Liver (tissue), 9 donors: ENCODE measurements around the gene GJD3. TPM values are rescaled to one million over a fixed set of nuclear protein-coding genes. Genes with fewer than 3 reads are reported as not detected.
A peak's percentile ranks its signal among the peaks of the same experiment; 100 is the strongest.

Experiments
- DNase-seq: peaks from one replicate; pipeline ENCODE4 v3.0.0-alpha.2; 2017; ENCODE audit warnings: low spot score
- H3K27ac ChIP-seq, 2 donors: one replicate each; pipeline ENCODE4 v1.7.0; 2013; ENCODE audit warnings: inconsistent platforms in 2 of 2, low read length in 2 of 2, control low read depth in 1 of 2, low read depth in 1 of 2, mild to moderate bottlenecking in 1 of 2
- H3K27me3 ChIP-seq, 4 donors: one replicate each; pipeline versions ENCODE4 v1.6.1 to v1.7.0; 2013; ENCODE audit warnings: low read length in 3 of 4, inconsistent platforms in 1 of 4, mild to moderate bottlenecking in 1 of 4, moderate library complexity in 1 of 4; ENCODE audit not compliant: control insufficient read depth in 4 of 4, insufficient read depth in 4 of 4
- H3K36me3 ChIP-seq, 4 donors: one replicate each; pipeline versions ENCODE4 v1.6.1 to v1.7.0; 2013; ENCODE audit warnings: low read length in 3 of 4, mild to moderate bottlenecking in 3 of 4, low read depth in 1 of 4, moderate library complexity in 1 of 4; ENCODE audit not compliant: control insufficient read depth in 4 of 4, insufficient read depth in 3 of 4
- H3K4me1 ChIP-seq, 4 donors: one replicate each; pipeline versions ENCODE4 v1.6.1 to v1.7.0; 2013; ENCODE audit warnings: low read length in 3 of 4, mild to moderate bottlenecking in 3 of 4, moderate library complexity in 1 of 4; ENCODE audit not compliant: control insufficient read depth in 4 of 4, insufficient read depth in 4 of 4
- H3K4me3 ChIP-seq, 3 donors: one replicate each; pipeline versions ENCODE4 v1.6.1 to v1.7.0; 2013; ENCODE audit warnings: low read length in 3 of 3, control low read depth in 1 of 3, low read depth in 1 of 3, mild to moderate bottlenecking in 1 of 3
- H3K9ac ChIP-seq, 2 donors: one replicate each; pipeline ENCODE4 v1.7.0; 2013; ENCODE audit warnings: low read length in 2 of 2, mild to moderate bottlenecking in 2 of 2, moderate library complexity in 2 of 2, control low read depth in 1 of 2, low read depth in 1 of 2
- H3K9me3 ChIP-seq, 4 donors: one replicate each; pipeline versions ENCODE4 v1.6.1 to v1.7.0; 2013; ENCODE audit warnings: low read length in 3 of 4; ENCODE audit not compliant: control insufficient read depth in 4 of 4
- CTCF ChIP-seq: fragments of 150-350 bp; IDR thresholded peaks from 2 replicates; pipeline ENCODE4 v1.5.1; 2017; ENCODE audit warnings: improper control_type of control experiment, low read depth, low read length; ENCODE audit not compliant: missing input control
- EGR1 ChIP-seq, 2 donors: IDR thresholded peaks; 2 replicates each; pipeline ENCODE4 v1.6.1; 2016 to 2018; ENCODE audit warnings: antibody characterized with exemption in 2 of 2, low read depth in 2 of 2
- FOXA1 ChIP-seq: IDR thresholded peaks from 2 replicates; pipeline ENCODE4 v1.6.1; 2016; ENCODE audit warnings: antibody characterized with exemption
- HNF4A ChIP-seq, 2 donors: conservative IDR thresholded peaks; 2 replicates each; pipeline ENCODE4 v1.6.1; 2016; ENCODE audit warnings: antibody characterized with exemption in 2 of 2, mild to moderate bottlenecking in 2 of 2
- HNF4G ChIP-seq: IDR thresholded peaks from 2 replicates; pipeline ENCODE4 v1.6.1; 2016; ENCODE audit warnings: antibody characterized with exemption
- JUND ChIP-seq, 2 donors: IDR thresholded peaks; 2 replicates each; pipeline ENCODE4 v1.6.1; 2016; ENCODE audit warnings: antibody characterized with exemption in 2 of 2
- MAX ChIP-seq: IDR thresholded peaks from 2 replicates; pipeline ENCODE4 v1.6.1; 2016; ENCODE audit warnings: antibody characterized with exemption
- NR2F2 ChIP-seq: IDR thresholded peaks from 2 replicates; pipeline ENCODE4 v1.6.1; 2016; ENCODE audit warnings: antibody characterized with exemption
- RXRA ChIP-seq, 2 donors: IDR thresholded peaks; 2 replicates each; pipeline ENCODE4 v1.6.1; 2017 to 2018; ENCODE audit warnings: antibody characterized with exemption in 2 of 2, mild to moderate bottlenecking in 1 of 2
- SP1 ChIP-seq: IDR thresholded peaks from 2 replicates; pipeline ENCODE4 v1.6.1; 2018; ENCODE audit warnings: antibody characterized with exemption, mild to moderate bottlenecking
- TAF1 ChIP-seq: conservative IDR thresholded peaks from 2 replicates; pipeline ENCODE4 v1.6.1; 2016; ENCODE audit warnings: antibody characterized with exemption, mild to moderate bottlenecking
- ZBTB33 ChIP-seq: IDR thresholded peaks from 2 replicates; pipeline ENCODE4 v1.6.1; 2016; ENCODE audit warnings: antibody characterized with exemption
- WGBS: extraction: QIAGEN DNeasy Blood & Tissue Kit; methylation state at CpG from one replicate; pipeline ENCODE4 v1.1.7; 2013; 5-methylcytosine and 5-hydroxymethylcytosine counted together
- polyA plus RNA-seq, 2 donors: library from polyadenylated mRNA; stranded (reverse) in 1 of 2; unstranded in 1 of 2; fragments of 200-250 nt in 1 of 2; fragments of >200 nt in 1 of 2; fragmentation: Nextera tagmentation in 1 of 2; extraction: Ambion mirVana in 1 of 2; gene quantifications; one replicate each; pipeline versions ENCODE4 v1.2.1 to v1.2.3, GENCODE V29; 2013 to 2015
- total RNA-seq, 2 donors: library from RNA; depleted of rRNA; stranded (reverse); fragments of >200 nt; gene quantifications; one replicate each; pipeline ENCODE4 v1.2.3, GENCODE V29; 2014
- donor health status: healthy.
- donor health status: healthy.
- donor health status: healthy.
- donor health status: healthy.
- donor health status: healthy.

Gene GJD3
- total and polyA plus RNA-seq, 4 donors: 0.47 to 0.59 (median 0.48) TPM; not detected in 1

- TF ChIP-seq CTCF (no peak), JUND (IDR thresholded peaks at IDR 0.05) (peak; percentile 46 to 83), TAF1 (no peak)
Measured at GRCh38 chr17:40352779-40353394, 11.7 kb downstream of the GJD3 start (continued).

- DNase-seq: peak; percentile 35
- no peak overlapping the region for H3K9ac ChIP-seq
- TF ChIP-seq EGR1 (IDR thresholded peaks at IDR 0.05; ENCODE audit: low read depth in 2 of 2): no peak
- no peak for TF ChIP-seq MAX
- TF ChIP-seq HNF4G: peak; percentile 39
- peak; percentile 73 for TF ChIP-seq SP1
- TF ChIP-seq HNF4A (conservative IDR thresholded peaks at IDR 0.05): peak; percentile 84 to 88
- peak; percentile 90 for TF ChIP-seq RXRA (IDR thresholded peaks at IDR 0.05)
- TF ChIP-seq ZBTB33: no peak
- peak; percentile 79 for TF ChIP-seq NR2F2
- TF ChIP-seq JUND (IDR thresholded peaks at IDR 0.05): peak in 1 of 2 donors; percentile 34
- H3K4me1 ChIP-seq: peaks cover 39 to 89% (median 82%) of the 10 kb centered on the region in 4 donors
- WGBS: 24% methylated on average over 7 of the region's 7 CpGs
- H3K27me3 ChIP-seq: no peaks in the 10 kb centered on the region
- peak overlapping the region; percentile 60 to 71 for H3K27ac ChIP-seq
- H3K36me3 ChIP-seq: peaks cover 2 to 8% (median 7%) of the 10 kb centered on the region in 4 donors
- no peaks in the 10 kb centered on the region for H3K9me3 ChIP-seq
- H3K4me3 ChIP-seq: peak overlapping the region in 2 of 3 donors; percentile 4 to 21
Measured at GRCh38 chr17:40352237-40352778, 12.2 kb downstream of the GJD3 start.

- WGBS: 40% methylated on average over 27 of the region's 27 CpGs
Measured at GRCh38 chr17:40351359-40352236, 12.9 kb downstream of the GJD3 start.

More at GRCh38 chr17:40351359-40352236, 12.9 kb downstream of the GJD3 start:
- DNase-seq: no peak
- H3K4me3 ChIP-seq: peak overlapping the region in 1 of 3 donors; percentile 21
- H3K27ac ChIP-seq: peak overlapping the region; percentile 60 to 71
- H3K9ac ChIP-seq: no peak overlapping the region
- TF ChIP-seq JUND (IDR thresholded peaks at IDR 0.05) (no peak), FOXA1 (no peak)
- no peaks in the 10 kb centered on the region for H3K27me3 ChIP-seq
- peaks cover 2 to 8% (median 7%) of the 10 kb centered on the region in 4 donors for H3K36me3 ChIP-seq
- H3K4me1 ChIP-seq: peaks cover 46 to 96% (median 89%) of the 10 kb centered on the region in 4 donors
- no peaks in the 10 kb centered on the region for H3K9me3 ChIP-seq
